ENCODE results near the gene POFUT1.

GRCh38 chr20:32281711-32282110 is 74.0 kb downstream of the POFUT1 start:
- no peak for TF ChIP-seq TAF1 (IDR thresholded peaks at IDR 0.05; ENCODE audit: low read depth, low read length)
- no peak for TF ChIP-seq POLR2A (IDR thresholded peaks at IDR 0.05; ENCODE audit: low read depth, low read length)
